Measurements from ENCODE around the gene LRIG1.
A peak's percentile ranks its signal among the peaks of the same experiment; 100 is the strongest.

LRIG1 gene

DNA sequence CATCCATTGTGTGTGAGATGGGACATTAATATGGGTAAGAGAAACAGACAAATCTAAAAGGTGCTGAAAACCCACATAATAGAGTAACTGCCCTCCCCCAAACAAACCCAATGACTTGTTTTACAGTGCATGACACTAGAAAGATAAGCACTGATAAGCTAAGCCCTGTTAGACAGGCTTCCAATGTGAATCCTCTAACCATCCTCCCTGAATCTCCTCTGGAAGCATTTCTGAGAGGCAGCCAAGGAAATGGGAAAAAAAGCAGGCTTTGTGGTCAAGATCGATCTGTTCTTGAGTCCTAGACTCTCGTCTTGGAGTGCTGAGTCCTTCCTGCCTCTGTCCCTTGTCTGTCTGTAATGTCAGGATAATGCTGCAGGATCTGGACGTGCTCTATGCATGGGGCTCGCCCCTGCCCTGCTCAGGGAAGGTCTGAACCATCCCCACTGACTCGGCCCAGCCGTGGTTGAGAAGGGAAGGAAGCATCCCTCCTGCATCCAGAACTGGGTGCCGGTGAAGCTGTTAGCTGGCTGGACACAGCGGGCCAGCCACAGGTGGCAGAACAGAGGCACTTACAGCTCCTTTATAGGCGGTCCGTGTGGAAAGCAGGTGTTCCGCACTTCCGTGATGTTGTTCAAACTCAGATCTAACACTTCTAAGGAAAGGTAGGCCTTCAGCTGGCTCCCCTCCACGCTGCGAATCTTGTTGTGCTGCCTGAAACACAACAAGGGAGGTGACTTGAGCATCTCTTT is 84.1 kb downstream of the LRIG1 start:
- no peak for DNase-seq

DNA sequence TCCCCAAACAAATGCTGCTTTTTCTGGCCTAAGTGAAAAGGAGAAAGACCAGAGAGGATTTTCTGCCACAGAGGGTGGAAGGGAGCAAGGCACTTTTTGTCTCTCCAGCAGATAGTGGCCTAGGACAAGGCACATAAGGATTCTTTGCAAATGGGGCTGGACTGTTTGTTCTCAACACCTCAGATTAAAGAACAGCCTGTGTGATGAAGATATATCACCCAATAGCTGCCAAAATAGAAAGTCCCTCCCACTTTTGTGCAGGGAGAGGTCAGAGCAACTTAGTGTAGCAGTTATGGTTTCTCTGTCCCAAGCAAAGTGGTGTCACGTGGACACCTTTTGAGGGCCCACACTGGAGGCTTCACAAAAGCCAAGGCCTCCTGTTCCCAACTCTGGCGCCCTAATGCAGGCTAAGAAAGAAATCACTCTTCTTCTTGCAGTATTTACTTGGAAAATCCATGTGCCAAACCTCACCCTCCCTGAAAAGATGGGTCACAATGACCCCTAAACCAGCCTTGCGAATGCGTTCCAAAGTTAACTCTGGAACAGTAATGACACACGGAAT is 84.9 kb downstream of the LRIG1 start:
- DNase-seq, result no peak

DNA sequence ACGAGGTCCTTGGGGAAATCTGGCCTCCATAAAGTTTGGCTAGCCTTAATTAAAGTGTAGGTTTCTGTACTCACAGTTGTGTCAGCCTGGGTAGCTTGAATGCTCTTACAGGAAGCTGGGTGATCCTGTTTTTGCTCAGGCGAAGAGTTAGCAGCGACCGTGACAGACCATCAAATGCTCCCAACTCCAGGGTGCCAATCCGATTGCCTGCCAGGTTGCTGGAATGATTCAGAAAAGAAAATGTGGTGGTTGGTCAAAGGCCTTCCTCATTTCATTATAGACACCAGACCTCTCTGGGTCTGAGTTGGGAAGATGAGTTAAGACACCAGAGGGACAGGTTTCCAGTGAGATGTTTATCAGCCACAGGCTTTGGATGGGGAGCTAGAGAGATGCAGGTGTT is 86.0 kb downstream of the LRIG1 start:
- no peak for DNase-seq

DNA sequence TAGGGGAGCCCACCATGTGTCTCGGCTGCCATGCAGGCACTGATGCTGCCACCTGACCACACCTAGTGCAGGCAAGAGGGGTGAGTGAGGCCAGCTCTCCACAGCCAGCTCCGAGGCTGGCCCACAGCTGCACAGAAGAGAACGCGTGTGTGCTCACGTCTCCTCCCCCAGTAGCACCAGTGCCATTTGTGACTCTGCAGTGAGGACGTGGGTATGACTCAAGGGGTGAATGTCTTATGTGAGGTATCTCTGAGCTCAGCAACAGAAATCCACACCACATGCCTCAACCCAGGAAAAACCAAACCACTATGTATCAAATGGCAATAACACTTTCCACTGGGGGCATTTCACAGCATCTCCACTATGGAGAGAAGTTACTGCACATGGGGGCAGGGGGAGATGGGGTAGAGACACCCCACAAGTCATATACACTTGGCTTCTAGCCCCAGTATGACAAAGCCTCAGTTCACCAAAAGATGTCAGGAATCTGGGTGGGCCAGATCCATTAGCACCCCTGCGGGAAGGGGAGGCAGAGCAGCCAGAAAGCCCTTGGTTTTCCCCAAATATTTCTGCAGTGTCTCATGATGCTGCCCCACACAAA is 87.6 kb downstream of the LRIG1 start:
- no peak for DNase-seq

DNA sequence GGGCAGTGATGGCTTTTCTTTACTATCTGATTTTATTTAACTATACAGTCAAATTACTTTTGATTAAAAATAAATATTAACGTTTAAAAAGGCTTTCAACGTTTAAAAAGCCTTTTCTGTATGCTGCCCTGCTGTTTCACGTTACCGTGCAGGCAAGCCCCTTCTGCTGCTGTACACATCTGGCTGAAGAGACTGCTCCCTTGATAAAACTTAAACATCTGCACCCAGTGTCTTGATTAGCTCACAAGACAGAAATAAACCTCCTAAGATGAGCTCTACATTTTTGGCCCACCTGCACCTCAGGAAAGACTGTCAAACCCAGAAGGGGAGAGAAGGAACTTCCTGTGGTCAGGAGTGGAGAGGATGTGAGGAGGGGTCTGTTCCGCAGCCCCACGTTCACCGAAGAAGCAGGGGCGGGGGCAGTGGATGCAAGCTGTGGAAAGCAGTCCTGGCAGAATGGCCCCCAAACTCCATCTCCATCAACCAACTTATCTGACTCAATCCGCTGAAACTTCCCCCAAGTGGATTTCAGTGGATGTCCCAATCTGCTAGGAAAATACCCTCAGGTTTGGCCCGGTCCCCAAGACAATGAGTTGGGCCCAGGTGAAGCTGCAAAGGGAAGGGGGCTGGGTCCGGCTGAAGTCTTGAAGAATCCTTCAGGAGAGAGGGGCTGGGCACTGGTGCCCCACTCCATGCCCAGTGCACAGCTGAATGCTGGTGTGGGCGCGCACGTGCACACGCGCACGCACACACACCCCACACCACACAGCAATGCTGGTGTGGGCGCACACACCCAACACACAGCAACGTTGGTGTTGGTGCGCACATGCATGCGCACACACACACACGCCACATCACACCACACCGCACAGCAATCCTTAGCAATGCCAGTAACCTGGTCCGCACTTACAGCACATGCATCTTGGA is 88.6 kb downstream of the LRIG1 start:
- no peak for DNase-seq

DNA sequence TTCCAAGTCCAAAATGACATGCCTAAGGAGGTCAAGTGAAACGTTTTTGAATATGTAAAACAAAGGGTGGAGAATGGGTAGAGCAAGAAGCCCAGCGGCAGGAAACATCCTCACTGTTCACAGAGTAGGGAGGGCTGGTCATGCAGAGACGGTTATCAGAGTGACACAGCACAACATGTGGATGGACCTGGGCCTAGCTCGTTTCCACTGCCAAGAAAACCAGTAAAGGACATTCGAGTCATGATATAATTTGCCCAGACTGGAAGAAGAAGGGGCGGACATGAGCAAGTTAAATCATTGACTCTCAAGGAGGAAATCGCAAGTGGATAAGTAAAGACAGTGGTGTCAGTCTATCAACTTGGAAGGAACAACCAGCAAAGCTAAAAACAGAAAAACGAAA is 89.3 kb downstream of the LRIG1 start:
- no peak for DNase-seq

DNA sequence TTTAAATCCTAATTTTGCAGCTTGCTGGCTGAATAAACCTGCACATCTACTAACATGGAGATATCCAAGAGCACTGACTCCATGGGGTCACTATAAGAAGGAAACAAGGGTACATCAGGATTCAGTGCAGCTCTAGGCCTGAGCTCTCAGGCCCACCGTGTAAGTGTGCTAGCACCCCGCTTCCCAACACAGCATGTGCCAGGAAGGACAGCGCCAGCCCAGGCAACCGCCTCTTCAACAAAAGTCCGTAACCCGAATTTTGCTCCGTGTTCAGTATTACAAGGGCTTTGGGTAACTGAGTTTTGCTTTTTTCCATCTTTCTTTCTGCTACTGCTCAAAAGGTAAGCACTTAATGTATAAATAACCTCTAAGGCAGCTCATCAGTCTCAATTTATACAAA is 89.8 kb downstream of the LRIG1 start:
- no peak for DNase-seq

DNA sequence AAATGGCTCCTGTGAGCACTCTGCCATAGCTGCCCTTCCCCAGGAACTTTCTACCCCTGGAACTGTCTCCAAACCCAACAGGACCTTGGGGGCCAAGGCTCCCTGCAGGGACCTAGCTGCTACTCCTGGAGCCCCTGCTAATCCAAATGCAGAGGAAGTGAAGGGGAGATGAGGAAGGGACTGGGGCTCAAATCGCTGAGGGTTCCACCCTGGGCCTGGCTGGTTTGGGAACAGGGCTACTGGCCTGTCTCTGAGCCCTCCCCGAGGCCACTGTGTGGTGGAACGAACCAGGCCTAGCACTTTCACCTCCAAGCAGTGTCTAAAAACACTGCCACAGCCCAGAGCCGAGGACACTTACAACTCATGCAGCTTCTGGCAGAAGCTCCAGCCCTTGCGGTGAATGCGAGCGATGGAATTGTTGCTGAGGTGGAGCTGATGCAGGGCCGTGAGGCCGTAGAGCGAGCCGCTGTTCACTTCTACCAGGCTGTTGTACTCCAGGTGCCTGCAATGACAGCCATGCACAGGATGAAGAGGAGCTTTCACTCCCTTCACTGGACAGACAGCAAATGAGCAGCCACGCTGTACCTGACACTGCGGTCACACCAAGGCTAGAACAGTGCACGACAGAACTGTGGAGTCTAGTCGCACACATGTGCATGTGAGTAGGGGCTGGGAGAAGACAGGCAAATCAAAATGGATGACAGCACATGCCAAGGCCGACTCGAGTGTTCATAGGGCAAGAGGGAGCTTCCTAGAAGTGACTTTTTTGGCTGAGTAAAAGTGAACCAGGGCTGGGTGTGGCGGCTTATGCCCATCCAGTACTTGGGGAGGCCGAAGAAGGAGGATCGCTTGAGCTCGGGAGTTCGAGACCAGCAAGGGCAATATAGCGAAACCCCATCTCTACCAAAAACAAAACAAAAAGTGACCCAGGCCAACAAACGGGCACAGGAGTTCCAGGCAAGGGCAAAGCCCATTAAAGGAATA is 90.8 kb downstream of the LRIG1 start:
- DNase-seq, result no peak

DNA sequence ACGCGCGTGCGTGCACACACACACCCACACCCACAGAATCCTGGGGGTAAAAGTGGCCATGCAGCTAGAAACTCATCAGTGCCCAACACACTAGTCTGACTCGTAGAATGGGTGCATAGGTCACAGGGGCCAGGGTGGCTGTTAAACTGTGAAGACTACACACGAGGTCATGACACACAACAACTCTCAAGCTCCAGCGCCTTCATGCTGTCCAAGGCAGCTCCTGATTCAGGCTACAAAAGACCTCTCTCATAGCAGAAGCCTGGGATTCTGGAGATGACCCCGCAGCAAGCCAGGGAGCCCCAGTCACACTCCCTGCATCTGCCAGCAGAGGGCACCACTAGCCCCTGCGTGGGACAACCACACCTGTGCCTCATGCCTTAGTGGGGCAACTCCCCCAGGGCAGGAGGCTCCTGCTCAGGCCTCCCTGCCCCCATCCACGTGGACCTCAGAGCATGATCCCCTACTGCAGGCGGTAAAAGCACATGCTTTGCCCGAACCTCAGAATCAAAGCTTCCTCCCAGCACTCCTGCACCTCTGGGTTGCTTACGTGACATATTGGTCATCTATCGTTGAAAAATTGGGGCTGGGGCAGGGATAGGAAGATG is 93.1 kb downstream of the LRIG1 start:
- DNase-seq, result peak; percentile 44

DNA sequence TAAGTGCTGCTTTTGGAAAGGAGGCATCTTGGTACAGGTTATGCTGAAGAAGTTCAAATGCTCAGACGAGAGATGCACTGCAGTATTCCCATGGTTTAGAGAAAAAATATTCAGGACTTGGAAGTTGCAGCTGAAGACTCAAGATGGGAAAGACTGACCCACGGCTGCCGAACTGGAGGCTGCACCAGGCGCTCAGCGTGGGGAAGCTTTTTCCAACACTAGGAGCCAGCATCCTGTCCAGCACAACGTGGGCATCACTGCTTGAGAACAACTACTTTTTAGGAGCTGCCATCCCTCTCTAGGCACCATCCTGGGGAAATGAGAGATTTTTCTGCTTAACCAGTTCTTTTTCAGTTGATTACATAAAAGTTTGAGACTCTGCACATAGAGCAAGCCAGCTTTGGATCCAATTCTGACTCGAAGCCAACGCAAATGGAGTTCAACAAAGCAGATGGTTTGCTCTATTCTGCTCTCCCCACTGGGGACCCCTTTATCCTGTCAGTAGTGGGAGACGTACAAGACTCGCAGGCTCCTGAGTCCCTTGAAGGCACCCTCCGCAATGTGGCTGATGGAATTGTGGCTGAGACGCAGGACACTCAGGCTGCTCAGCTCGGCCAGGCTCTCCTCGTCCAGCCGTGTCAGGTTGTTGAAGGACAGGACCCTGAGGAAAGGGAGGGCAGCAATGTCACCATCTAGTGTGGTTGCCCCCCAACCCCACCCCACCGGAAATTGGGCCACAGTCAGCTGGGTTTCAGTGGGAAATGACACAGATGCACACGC is 93.8 kb downstream of the LRIG1 start:
- DNase-seq, result no peak

DNA sequence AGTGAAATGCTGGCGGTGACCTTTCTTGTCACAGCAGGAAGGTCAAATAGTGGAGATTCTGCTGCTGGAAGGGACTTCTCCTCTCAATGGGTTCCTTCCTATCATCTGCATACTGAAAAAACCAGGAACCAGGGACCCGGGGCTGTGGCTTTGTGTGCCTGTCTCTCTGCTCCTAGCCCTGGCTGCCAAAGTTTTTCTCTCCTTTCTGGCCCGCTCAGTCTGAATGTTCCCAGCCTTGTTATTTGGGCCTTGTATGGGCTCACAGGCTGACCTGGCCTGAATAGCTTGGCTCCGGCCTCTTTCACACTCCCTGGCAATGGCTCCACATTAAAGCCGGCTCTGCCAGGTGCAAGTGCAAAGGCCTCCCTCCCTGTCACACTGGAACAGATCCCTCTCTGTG is 94.7 kb downstream of the LRIG1 start:
- no peak for DNase-seq

DNA sequence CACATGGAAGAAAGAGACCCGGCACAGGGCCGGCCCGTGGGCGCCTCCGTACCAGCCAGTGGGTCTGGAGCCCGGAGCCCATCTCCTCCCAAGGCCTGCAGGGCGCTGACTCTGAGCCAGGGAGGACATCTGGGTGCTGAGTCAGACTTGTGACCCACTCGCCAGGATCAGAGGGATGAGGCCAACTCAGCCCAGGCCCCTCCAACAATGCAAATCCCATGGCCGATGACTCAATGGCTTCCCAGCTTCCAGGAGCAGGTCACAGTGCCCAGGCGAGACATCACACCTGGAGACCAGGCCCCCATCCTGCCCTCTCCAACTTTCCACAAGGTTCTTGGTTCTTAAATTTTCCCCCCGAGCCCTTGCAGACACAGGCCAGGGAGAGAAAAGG is 95.1 kb downstream of the LRIG1 start:
- DNase-seq, result no peak

DNA sequence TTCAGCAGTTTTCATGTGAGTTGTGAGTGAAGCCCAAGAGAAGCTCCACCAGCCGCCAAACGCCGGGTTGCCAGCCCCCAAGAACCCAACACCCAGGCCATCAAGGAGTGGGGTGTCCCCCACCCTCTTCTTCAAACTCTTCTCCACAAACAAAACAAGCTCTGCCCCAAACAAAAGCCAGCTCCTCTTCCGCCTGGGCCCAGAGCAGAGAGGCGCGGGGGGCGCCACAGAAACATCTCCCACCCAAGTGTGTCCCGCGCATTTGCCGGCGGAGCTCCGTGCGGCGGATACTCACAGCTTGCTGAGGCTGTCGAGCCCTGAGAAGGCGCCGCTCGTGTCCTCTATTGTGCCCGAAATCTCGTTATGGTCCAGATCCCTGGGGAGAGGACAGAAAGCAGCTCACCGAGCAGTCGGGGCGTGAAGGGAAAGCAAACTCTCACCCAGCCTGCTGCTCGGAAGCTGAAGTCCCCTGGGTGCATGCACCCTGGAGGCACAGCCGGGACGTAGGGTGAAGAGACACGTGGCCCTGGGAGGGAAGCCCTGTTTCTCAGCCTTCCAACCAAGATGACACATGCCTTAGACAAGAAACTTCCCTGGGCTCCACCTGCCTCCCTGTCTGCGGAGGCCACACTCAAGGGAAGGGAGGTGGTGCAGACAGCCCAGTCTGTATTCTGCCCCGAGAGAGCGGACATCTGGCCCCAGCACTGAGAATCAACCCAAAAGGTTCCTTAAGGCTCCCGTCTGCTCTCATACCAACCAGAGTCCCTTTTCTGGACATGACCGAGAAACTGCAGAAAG is 95.7 kb downstream of the LRIG1 start:
- no peak for DNase-seq

DNA sequence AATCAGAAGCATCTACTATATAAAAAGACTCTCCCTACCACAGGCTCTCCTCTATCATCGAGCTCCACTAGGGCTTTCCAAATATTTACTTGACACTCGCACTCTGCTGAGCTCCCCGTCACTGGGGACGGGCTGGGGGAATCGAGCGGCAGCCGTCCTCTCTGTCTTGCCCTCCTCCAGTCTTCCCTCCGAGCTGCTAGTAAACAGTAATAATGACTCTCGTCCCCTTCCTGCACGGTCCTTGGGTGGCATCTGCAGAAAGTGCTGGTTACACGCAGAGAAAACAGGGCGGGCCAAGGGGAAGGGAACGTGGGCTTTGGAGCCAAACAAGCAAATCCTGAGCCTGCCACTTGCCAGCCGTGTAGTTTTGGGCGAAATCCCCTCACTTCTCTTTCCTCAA is 96.6 kb downstream of the LRIG1 start:
- no peak for DNase-seq

DNA sequence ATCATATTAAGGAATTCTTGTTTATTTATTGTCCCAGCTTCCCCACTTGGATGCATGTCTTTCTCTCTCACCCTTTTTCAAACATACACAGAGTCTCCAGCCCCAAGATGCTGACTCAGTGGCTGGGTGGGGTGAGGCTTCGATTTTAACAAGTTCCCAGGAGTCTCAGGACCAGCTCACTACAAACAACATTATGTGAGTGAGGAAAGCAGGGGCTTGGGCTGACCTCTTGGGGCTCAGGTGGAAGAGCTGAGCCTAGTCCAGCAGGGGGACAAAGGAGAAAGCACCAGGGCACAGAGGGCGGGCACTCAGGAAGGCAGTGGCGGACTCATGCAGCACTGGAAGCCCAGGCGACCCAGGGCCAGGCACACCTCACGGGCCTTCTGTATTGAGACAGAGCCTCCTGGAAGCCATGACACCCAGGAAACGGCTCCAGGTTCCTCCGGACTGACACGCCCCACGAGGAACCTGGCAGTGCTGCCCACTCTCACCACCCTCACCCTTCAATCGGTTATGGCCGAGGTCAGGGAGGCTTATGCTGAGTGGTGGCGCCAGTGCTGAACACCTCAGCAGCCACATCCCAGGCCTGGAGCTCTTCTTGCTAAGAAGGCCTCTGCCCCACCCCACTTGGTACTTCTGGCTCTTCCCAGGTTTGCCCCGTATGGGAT is 97.4 kb downstream of the LRIG1 start:
- DNase-seq, result no peak

DNA sequence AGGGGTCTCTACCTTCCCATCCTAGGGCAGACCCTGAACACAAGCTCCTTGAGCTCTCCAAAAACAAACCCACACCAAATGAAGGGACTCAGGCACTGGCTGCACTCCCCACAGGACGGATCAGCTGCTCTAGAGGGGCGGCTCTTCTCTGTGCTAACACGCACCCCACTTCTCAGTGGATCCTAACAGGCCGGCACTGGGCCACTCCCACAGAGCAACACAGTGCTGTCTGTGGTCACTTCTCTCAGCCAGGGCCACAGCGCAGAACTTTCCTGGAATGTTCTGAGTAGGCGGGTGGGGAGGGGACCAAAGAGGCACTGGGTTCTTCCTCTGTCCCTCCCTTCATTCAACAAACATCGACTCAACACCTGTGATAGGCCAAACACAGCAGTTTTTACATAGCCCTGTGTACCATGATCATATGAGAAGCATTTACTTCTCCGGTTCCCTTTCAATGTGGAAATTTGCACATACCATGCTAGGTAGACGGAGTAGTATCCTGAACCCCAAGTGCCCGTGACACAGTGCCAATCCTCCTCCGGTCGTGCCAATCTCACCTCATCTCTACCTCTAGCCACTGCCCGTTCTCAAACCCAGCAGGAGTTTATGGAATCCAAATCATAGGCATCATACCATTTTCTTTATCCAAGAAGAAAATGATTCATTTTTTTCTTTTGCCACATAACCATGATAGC is 98.1 kb downstream of the LRIG1 start:
- no peak for DNase-seq

DNA sequence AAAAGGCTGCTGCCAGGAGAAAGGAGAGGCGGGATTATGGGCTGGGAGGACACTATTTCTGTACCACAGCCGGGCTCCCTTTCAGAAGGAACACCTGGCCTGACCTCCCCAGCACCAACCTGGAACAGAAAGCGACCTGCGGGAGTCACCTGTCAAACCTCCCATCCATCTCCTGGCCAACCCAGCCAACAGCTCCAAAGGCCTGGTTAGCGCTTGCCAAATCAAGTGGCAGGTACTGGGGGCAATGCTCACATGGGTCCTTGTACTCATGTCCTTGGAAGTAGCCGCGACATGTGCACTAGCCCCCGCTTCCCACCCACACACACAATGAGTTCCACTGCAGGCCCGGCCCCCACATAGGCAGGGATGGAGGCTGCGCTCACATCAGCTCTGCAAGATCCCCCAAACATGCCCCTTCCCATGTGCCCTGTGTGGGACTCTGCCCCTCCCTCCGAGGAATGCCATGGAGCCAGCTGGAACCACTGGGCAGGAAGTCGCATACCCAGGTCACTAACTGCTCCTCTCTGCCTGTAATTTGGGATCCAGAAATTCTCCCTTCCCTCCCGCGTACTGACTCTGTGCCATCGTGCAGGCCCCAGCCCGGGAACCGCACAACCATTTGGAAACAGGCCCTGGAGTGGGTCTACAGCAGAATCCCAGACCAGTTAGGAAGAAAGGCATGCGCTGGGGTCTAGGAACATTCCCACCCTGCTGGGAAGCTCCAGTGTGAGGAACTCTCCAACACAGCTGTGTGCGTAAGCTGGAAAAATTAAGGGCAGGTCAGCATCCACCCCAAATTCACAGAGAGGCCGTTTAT is 98.9 kb downstream of the LRIG1 start:
- no peak for DNase-seq

DNA sequence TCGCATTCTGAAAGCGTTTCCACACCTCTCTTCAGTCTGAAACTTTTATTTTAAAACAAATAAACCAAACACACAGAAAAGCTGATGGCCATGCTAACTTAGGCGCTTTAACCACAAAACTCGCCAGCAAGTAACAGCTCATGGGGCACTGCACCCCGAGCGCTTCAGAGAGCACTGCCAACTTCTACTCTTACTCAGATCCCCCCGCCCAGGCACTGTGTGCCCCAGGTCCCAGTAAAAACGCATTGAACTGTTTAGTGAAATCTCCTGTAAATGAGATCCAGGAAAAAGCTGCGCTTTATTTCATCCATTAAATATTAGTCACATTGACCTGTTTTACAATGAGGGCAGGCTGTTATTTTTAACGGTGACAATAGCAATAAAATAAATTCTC is 99.7 kb downstream of the LRIG1 start:
- DNase-seq, result no peak

Data from NCI-H146 (cell line).